Measurements from ENCODE around the gene NES. TPM values are rescaled to one million over a fixed set of nuclear protein-coding genes. Genes with fewer than 3 reads are reported as not detected.
A peak's percentile ranks its signal among the peaks of the same experiment; 100 is the strongest.

Gene NES
- total RNA-seq, 1 experiment from 2014 or later, result 0.03 TPM

DNA sequence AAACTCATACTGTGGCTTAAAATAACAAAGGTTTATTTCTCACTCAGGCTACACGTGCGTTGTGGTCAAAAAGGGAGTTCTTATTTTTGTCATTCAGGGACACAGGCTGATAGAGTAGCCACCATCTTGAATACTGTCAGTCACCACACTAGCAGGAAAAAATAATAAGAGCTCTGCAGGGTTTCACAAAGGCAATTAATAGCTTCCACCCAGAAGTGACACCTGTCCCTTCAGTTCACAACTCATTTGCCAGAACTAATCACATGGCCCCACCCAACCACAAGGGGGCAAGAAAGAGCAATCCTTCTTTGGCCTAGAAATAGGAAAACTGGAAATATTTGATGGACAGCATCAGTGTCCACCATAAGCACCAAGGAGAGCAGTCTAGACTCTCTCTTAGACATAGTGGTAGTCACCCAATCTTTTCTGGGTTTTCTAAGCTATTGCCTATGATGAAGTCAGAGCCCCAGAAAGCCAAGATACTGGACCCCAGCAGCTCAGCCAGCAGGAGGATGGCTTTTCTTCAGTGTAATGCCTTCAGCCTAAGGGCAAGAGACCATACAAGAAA is 49.8 kb downstream of the NES start:
- Histone ChIP-seq H3K36me3 (no peaks in the 10 kb centered on the region), H3K9me3 (no peaks in the 10 kb centered on the region), H3K27me3 (peaks cover 61% of the 10 kb centered on the region), H3K4me3 (no peak overlapping the region)
- peak; percentile 42 for DNase-seq

DNA sequence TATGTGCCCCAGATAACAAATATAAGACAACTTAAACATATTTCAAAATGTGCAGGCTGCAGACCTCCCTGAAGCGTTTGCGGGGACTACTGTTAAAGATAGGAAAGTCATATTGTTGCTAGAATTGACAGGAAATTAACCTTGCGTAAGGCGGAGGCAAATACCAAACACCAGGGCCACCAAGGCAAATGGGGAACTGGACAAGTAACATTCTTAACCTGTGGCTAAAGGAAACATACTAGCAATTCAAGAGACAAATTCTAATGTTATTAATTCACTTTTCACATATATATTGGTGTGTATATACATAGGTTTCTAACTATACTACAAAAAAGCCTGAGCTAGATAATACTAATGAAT is 51.1 kb downstream of the NES start:
- DNase-seq, result no peak
- H3K36me3 ChIP-seq, result no peaks in the 10 kb centered on the region
- peaks cover 56% of the 10 kb centered on the region for H3K27me3 ChIP-seq
- no peak overlapping the region for H3K4me3 ChIP-seq
- no peaks in the 10 kb centered on the region for H3K9me3 ChIP-seq

DNA sequence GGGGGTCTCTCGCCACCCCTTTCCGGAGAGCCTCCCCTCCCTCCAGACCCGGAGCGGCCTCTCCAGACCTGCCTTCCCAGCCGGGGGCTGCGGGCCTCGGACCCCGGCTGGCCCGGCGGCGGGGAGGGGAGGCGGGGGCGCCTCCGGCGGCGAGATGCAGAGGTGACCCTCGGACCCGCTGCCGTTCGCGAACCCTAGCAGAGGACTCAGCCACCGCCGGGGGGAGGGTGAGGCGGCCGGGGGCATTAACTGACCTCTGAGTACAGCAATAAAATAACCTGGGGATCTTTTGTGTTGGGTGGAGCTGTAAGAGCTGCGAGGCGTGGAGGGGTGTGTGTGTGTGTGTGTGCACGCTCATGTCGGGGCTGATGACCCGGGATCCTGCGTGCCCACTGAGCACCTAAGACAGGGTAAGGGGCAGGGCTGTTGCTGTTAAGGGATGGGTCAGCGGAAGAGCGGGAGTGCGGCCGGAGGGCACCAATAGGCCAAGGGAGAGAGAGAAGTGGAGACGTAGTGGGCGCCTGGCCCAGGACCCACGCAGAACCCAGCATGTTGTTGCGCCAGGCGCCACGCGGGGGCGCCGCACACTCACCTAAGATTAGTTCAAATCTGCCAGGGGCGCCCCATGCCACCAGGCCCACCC is 51.6 kb downstream of the NES start:
- peak; percentile 43 for DNase-seq
- no peaks in the 10 kb centered on the region for H3K36me3 ChIP-seq
- H3K27me3 ChIP-seq, result peaks cover 55% of the 10 kb centered on the region
- H3K9me3 ChIP-seq, result no peaks in the 10 kb centered on the region
- H3K4me3 ChIP-seq, result no peak overlapping the region

DNA sequence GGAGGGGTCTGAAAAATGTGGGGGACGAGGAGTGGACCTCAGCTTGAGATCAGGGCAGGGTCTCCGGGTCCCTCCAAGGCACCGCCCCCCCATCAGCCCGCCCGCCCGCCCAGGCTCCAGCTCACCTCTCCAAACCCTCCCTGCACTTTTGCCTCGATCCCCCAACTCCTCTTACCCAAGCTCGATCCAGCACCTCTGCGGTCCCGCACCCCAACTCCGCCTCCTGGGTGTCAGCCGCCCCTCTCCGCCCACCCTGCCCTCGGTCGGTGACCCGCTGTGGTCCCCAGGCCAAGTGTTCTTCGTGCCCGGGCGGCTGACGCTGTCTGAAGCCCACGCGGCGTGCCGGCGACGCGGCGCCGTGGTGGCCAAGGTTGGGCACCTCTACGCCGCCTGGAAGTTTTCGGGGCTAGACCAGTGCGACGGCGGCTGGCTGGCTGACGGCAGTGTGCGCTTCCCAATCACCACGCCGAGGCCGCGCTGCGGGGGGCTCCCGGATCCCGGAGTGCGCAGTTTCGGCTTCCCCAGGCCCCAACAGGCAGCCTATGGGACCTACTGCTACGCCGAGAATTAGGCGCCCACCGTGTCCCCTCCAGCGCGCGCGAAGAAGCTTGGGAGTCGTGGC is 52.3 kb downstream of the NES start:
- H3K36me3 ChIP-seq, result no peaks in the 10 kb centered on the region
- H3K4me3 ChIP-seq, result no peak overlapping the region
- no peak for DNase-seq
- no peaks in the 10 kb centered on the region for H3K9me3 ChIP-seq
- H3K27me3 ChIP-seq, result peaks cover 55% of the 10 kb centered on the region

DNA sequence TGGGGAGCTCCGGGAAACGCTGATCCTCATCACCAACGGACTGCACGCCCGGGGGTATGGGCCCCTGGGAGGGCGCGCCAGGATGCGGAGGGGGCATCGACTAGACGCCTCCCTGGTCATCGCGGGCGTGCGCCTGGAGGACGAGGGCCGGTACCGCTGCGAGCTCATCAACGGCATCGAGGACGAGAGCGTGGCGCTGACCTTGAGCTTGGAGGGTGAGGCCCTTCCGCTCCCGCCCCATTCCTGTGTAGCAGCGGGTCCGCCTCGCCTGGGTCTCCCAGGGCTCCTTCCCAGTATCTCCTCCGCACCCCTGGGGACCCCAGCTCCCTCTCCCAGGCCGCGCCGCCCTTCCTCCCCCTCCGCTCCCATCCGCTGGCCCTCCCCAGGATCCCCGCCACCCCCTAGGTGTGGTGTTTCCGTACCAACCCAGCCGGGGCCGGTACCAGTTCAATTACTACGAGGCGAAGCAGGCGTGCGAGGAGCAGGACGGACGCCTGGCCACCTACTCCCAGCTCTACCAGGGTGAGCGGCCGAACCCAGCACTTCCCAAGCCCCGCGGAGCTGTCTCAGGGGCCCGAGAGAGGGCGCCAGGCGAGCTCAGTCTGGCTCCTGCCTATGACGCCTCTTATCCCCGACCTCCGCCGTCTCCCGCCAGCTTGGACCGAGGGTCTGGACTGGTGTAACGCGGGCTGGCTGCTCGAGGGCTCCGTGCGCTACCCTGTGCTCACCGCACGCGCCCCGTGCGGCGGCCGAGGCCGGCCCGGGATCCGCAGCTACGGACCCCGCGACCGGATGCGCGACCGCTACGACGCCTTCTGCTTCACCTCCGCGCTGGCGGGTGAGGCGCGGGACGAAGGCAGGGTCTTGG is 53.0 kb downstream of the NES start:
- peak; percentile 64 for DNase-seq
- Histone ChIP-seq H3K27me3 (peaks cover 56% of the 10 kb centered on the region), H3K9me3 (no peaks in the 10 kb centered on the region), H3K4me3 (peak overlapping the region; percentile 31; the same call in 1 of the 2 replicates), H3K36me3 (no peaks in the 10 kb centered on the region)

DNA sequence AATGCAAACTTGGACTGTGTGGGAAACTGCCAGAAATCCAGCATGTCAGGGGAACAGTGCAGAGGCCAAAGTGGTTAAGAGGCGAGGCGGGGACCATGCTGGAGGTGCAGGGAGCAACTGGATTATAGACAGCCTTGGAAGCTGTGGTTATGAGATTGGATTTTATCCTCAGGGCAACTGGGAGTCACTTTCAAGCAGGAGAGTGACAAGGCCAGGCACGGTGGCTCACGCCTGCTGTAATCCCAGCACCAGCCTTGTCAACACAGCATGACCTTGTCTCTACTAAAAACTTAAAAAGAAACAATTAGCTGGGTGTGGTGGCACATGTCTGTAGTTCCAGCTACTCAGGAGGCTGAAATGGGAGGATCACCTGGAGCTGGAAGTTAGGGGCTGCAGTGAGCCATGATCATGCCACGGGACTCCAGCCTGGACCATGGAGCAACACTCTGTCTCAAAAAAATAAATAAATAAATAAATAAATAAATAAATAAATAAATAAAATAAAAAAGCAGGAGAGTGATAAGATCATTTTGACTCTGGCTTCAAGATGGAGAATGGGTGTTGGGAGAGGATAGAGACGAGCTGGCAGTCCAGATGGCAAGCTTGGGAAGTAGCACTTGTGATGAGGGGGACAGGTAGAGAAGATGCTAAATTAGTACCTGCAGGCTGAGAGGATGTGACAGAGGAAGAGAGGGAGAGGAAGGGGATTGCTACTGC is 54.5 kb downstream of the NES start:
- Histone ChIP-seq H3K27me3 (peaks cover 58% of the 10 kb centered on the region), H3K9me3 (no peaks in the 10 kb centered on the region), H3K36me3 (no peaks in the 10 kb centered on the region), H3K4me3 (no peak overlapping the region)
- no peak for DNase-seq

DNA sequence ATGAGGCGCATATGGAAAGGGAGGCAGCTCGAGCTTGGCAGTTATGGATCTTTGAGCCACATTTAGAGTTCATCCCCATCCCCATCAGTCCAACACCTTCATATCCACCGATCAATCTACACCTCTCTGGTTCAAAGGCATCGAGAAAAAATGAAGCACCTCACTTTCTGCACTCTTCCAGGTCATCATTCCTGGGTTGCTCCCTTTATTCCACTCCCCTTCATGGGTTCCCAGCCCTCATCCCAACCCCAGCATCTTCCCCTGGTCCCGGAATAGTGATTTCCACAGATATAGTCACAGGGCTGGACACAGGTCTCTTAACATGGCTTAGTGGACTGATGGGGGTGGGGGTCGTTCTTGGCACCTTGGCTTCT is 57.6 kb downstream of the NES start:
- Histone ChIP-seq H3K27me3 (peaks cover 50% of the 10 kb centered on the region), H3K36me3 (no peaks in the 10 kb centered on the region), H3K4me3 (no peak overlapping the region), H3K9me3 (no peaks in the 10 kb centered on the region)
- DNase-seq, result no peak

DNA sequence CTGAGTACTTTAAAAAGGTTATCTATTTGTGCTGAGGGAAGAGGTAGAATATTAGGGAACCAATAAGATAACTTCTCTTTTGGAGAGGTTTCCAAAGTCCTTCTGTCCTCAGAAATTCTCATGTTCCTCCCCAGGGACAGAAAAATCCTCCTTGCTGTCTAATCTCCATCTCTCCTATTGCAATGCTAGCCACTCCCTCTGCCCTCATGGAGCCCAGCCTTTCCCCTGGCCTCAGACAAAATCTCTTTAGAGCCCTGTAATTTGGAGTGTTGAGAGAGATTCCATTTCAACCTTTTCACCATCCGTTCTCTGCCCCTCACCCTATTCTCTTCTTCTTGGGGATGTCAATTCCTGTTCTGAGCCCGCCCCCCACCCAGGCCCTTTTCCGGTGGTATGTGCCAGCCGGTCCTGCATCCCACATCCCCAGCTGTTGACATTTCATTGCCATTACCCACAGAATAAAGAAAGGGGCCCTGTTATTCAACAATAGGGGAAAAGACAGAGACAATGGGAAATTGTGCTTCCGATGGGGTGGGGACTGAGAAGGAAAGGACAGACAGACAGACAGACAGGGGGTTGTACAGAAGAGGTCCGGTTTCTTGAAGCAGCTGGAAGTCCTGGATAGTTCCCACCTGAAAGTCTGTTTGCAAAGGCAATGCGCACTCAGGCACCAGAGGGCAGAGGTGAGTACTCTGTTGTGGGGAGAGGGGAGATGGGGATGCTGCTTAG is 58.2 kb downstream of the NES start, which contains the start of gene HAPLN2:
Gene HAPLN2 (plus strand): TSS at position 563 of the 729 bp plus-strand sequence. CDS start 4,076 bp downstream, outside the sequence.
- no peak for DNase-seq
- Histone ChIP-seq H3K27me3 (peaks cover 44% of the 10 kb centered on the region), H3K4me3 (no peak within 1 kb of the TSS)

More for the DNA sequence above, 58.2 kb downstream of the NES start, which contains the start of gene HAPLN2:
- Histone ChIP-seq H3K36me3 (no peaks in the 10 kb centered on the region), H3K9me3 (no peaks in the 10 kb centered on the region)

Other genes with a start within 250 kb of the NES start
- gene MEF2D, start 176.6 kb downstream of the NES start, total RNA-seq (2014; rRNA removed; shearing (Covaris generic); ENCODE audit: low replicate concordance), result 3.4 and 11.7 TPM in 2 replicates
- 18.7 and 20.7 TPM in 2 replicates for gene IQGAP3, start 104.8 kb downstream of the NES start, total RNA-seq (2014; rRNA removed; shearing (Covaris generic); ENCODE audit: low replicate concordance)
- not detected in 2 replicates for gene TTC24, start 97.7 kb downstream of the NES start, total RNA-seq (2014; rRNA removed; shearing (Covaris generic); ENCODE audit: low replicate concordance)
- gene NAXE, start 85.6 kb downstream of the NES start, total RNA-seq (2014; rRNA removed; shearing (Covaris generic); ENCODE audit: low replicate concordance), result 105 and 170 TPM in 2 replicates
- 10.0 and 48.6 TPM in 2 replicates for gene GPATCH4, start 75.9 kb downstream of the NES start, total RNA-seq (2014; rRNA removed; shearing (Covaris generic); ENCODE audit: low replicate concordance)
- not detected in 2 replicates for gene HAPLN2, start 58.0 kb downstream of the NES start, total RNA-seq (2014; rRNA removed; shearing (Covaris generic); ENCODE audit: low replicate concordance)
- gene BCAN, start 35.3 kb downstream of the NES start, total RNA-seq (2014; rRNA removed; shearing (Covaris generic); ENCODE audit: low replicate concordance), result not detected in 2 replicates
- 57.8 and 62.8 TPM in 2 replicates for gene CRABP2, start 28.2 kb upstream of the NES start, total RNA-seq (2014; rRNA removed; shearing (Covaris generic); ENCODE audit: low replicate concordance)
- 10.0 and 20.8 TPM in 2 replicates for gene METTL25B, start 51.1 kb upstream of the NES start, total RNA-seq (2014; rRNA removed; shearing (Covaris generic); ENCODE audit: low replicate concordance)
- 15.6 and 38.7 TPM in 2 replicates for gene ISG20L2, start 51.4 kb upstream of the NES start, total RNA-seq (2014; rRNA removed; shearing (Covaris generic); ENCODE audit: low replicate concordance)
- gene MRPL24, start 63.7 kb upstream of the NES start, total RNA-seq (2014; rRNA removed; shearing (Covaris generic); ENCODE audit: low replicate concordance), result 189 and 246 TPM in 2 replicates
- gene HDGF, start 74.3 kb upstream of the NES start, total RNA-seq (2014; rRNA removed; shearing (Covaris generic); ENCODE audit: low replicate concordance), result 565 and 817 TPM in 2 replicates
- gene PRCC, start 90.1 kb upstream of the NES start, total RNA-seq (2014; rRNA removed; shearing (Covaris generic); ENCODE audit: low replicate concordance), result 56.9 and 65.6 TPM in 2 replicates
- not detected in 2 replicates for gene SH2D2A, start 139.4 kb upstream of the NES start, total RNA-seq (2014; rRNA removed; shearing (Covaris generic); ENCODE audit: low replicate concordance)
- gene INSRR, start 181.7 kb upstream of the NES start, total RNA-seq (2014; rRNA removed; shearing (Covaris generic); ENCODE audit: low replicate concordance), result not detected in 2 replicates
- gene NTRK1, start 183.5 kb upstream of the NES start, total RNA-seq (2014; rRNA removed; shearing (Covaris generic); ENCODE audit: low replicate concordance), result not detected in 2 replicates
- 0.46 TPM in 1 of 2 replicates, not detected in the other for gene PEAR1, start 216.3 kb upstream of the NES start, total RNA-seq (2014; rRNA removed; shearing (Covaris generic); ENCODE audit: low replicate concordance)
- gene LRRC71, start 243.2 kb upstream of the NES start, total RNA-seq (2014; rRNA removed; shearing (Covaris generic); ENCODE audit: low replicate concordance), result not detected in 2 replicates

Measured in MG63 (cell line).